GM18502 (cell line): ENCODE measurements around the gene KY.

Experiments used
- ATAC-seq: cut with Tn5 transposase; IDR thresholded peaks from one replicate; pipeline ENCODE4 v1.9.1; 2021; ENCODE audit warnings: mild to moderate bottlenecking; ENCODE audit not compliant: unreplicated experiment, poor library complexity

The KY gene, protein sequence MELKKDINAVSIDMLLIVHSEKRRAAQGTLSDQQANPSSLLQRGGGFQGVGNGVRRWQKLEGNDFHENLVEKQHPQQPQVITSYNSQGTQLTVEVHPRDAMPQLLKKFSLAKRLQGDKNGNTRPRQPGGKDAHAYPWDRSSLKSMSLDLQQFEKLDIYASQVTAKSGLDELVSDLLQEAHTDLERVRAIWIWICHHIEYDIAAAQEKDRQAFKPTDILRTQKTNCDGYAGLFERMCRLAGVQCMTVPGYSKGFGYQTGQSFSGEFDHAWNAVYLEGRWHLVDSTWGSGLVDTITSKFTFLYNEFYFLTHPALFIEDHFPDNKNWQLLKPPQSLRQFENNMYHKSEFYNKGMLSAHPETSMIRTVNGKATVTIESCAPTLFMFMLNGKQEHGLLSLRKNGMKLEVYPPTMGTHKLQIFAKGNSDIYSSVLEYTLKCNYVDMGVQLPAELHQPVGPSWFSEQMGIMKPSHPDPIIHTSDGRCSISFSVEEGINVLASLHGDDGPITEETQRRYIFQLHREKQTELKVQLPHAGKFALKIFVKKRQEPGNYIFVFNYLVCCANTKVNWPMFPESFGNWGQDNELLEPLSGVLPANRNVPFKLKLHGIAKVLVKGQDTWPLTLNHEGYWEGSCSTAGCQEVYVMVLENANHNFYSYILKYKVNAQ

GRCh38 chr3:134650431-134651346 lies at the start of gene KY:
KY (minus strand) TSS chr3:134651022; CDS start chr3:134650960, 62 bp downstream.
- ATAC-seq: no peak

GRCh38 chr3:134699721-134700120 lies 48.9 kb upstream of the KY start:
- ATAC-seq: no peak

- ATAC-seq: no peak
Observed at GRCh38 chr3:134699141-134699711, 48.4 kb upstream of the KY start.

DNA sequence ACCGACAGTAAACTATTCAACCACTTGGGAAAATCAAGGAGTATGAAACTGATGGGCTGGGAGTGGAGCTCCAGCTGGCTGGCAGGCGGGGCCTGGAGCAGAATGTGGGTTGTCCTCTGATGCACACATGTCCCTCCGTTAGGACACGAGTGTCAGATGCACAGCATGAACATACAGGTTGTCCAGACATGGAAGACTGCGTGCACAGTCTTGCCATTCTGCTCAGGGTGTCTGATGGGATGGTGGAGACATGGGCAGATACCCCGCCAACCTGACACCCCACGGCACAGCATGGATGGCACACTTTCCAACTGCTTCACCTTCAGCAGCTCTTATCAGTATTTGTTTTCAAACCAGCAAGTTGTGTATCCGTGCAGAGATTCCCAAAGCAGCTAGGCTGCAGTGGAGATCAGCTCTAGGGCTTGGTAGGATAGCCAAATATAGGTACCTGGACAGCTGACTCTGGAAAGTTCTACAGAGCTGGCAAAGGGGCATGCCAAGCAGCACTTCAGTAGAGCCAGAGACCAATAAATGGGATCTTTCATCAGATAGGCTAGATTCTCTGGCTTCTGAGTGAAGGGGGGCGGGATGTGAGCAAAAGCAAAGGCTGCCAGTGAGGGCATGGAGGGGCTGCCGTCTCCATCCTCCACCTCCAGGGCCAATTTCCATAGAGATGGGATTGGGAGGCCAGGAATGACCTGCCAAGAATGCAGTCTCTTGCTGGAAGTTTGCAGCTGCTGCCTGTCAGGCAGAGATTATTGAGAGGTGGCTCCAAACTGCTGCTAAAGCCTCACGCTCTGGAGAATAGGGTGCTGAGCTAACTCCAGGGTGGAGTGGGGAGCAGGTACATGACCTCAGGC lies 47.2 kb upstream of the KY start:
- no peak for ATAC-seq

DNA sequence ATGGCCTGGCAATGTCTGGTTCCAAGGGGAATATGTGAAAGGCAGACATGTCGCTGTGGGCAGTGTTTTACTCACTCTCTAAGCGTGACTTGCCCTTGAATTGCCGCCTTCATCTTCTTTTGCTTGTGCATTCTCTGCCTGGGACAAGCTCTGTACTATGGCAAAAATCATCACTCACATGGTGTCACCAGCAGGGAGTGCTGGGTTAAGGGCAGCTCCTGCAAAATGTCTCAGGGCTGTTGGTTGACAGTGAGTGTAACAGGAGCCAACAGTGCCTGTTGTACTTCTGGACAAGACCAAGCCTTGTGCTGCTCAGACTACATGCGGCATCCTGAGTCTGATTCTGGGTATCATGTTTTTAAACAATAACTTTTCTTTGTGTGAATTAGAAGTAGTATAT lies 45.3 kb upstream of the KY start:
- no peak for ATAC-seq

DNA sequence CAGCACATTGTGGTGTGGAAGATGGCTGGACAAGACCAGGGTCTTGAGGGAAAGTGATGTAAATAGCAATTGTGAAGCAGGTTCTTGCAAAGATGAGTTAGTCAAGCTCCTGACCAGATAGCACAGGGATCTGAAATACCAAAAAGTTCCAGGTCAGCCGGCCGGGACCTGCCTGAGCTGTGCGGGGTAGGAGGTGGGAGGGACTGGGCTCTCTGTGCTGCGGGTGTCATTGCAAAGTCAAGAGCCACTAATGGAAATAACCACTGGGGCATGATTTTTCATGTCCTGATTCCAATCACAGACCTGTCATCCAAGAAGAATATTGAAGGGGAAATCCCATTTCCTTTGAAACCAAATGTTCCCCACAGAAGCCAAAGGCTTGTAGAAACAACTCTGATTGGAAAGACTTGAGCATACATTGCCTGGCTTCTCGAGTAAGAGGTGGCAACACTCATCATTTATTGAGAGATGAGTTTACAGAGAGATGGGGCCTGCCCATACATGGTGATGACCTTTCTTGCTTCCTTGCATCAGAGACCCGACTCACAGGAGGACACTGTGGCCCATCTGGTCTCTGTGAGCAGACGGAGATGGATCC lies 44.2 kb upstream of the KY start:
- no peak for ATAC-seq

DNA sequence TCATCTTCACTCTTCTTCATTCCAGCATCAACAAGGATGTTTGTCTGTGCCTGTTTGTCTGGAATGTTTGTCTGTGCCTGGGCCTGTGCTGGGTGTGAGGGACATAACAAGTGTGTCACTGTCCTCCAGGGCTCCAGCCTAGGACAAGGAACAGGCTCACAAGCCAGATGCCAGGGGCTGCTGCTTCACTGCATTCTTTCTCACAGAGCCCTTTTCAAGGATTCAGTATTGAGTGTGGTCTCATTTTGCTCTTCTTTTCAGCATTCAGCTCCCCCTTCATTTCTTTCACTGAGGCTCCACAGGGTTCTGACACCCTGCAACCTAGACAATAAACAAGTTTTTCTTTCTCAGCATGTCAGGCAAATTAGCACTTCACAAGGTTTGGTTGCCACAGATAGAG lies 43.6 kb upstream of the KY start:
- no peak for ATAC-seq

- ATAC-seq: no peak
Observed at GRCh38 chr3:134693804-134694203, 43.0 kb upstream of the KY start.

DNA sequence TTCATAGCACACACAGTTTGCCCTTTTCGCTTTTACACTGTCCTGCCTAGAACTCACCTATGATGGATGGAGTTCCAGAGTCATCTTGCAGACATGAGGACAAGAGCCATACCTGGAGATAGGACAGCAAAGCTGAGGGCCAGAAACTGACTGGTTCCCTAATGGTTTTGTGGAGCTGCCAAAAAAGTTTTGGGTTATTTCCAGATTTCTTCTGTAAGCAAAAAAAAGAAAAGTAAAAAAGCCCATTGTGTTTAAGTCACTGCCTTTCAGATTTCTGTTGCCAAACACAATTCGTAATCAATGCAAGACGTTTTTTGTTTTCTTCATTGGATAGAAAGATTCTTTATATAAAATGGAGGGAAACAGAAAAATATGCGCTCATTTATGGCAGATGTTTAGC lies 42.4 kb upstream of the KY start:
- ATAC-seq: no peak

GRCh38 chr3:134690226-134690625 lies 39.4 kb upstream of the KY start:
- no peak for ATAC-seq

GRCh38 chr3:134687642-134688041 lies 36.8 kb upstream of the KY start:
- ATAC-seq: no peak

DNA sequence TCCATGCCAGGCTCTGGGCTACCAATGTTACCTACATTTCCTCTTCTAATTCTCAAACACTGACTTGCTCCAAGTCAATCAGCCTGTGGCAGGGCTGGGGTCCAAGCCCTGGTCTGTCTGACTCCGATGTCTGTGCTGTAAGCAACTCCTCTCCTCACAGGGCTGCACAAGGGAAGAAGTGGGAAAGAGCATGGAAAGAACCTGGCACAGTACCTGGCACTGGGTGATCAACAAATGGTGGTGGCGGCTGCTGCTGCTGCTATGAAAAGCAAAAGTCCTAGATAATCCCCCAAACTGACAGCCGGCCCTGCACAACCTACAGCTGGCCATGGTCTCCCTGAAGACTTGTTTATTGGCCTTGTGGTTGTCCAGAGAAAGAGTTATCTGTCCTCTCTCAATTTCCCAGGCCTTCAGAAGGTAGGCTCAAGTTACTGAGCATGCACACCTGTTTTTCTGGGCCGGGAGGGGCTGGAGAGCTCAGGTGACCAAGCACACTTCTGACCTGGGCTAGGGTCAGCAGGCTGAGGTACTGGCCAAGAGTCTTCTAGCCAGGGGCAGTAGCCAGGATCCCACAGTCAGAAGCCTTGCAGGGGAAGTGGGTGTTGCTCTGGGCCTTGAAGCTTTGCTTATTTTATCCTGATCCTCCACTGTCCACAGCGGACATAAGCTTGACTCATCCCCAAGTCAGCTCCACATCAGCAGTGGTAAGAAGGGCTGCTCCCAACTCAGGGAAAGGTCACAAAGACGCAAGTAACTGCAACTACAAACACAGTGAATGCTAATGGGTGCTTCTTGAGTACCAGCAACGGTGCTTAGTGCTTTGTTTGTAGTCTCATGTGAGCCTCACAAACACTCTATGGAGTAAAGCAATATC lies 35.3 kb upstream of the KY start:
- ATAC-seq: no peak

- ATAC-seq: no peak
Observed at GRCh38 chr3:134682196-134682880, 31.5 kb upstream of the KY start.

GRCh38 chr3:134681522-134681900 lies 30.7 kb upstream of the KY start:
- no peak for ATAC-seq

- no peak for ATAC-seq
Observed at GRCh38 chr3:134680796-134681521, 30.1 kb upstream of the KY start.

- ATAC-seq: no peak
Observed at GRCh38 chr3:134677987-134678308, 27.1 kb upstream of the KY start.
